ENCODE measurements around the gene TULP1. TPM values are rescaled to one million over a fixed set of nuclear protein-coding genes. Genes with fewer than 3 reads are reported as not detected.

Gene TULP1

Small RNA genes lying within 50 kb of the gene (small RNA-seq; reads per million reads assigned to genes)
- gene MIR7111 (ENCODE audit: low read depth): not detected
